Keratinocyte (primary cell): Measurements from ENCODE around the gene TNNT2.

Experiments
- CTCF ChIP-seq, 3 experiments: IDR thresholded peaks in 1 of 3; conservative IDR thresholded peaks in 1 of 3; optimal IDR thresholded peaks in 1 of 3; 2 replicates in 2 of 3; 3 replicates in 1 of 3; pipeline versions ENCODE3 to v1.5.1; 2011; ENCODE audit warnings: low read length in 3 of 3, mild to moderate bottlenecking in 3 of 3, moderate library complexity in 2 of 3, control low read depth in 1 of 3, inconsistent platforms in 1 of 3; ENCODE audit not compliant: insufficient read depth in 2 of 3; ENCODE audit errors: extremely low read depth in 1 of 3
- EZH2 ChIP-seq: IDR thresholded peaks from one replicate; pipeline ENCODE4 v1.6.1; 2012; ENCODE audit warnings: inconsistent platforms, mild to moderate bottlenecking, low read length, moderate library complexity

- TF ChIP-seq CTCF (optimal IDR thresholded peaks at IDR 0.05 in 1 of 3, IDR thresholded peaks at IDR 0.05 in 1 of 3, conservative IDR thresholded peaks at IDR 0.05 in 1 of 3; ENCODE audit: extremely low read depth in 1 of 3, insufficient read depth in 2 of 3, low read length in 3 of 3) (no peak), EZH2 (no peak)
Measured at GRCh38 chr1:201414051-201414738, 36.7 kb upstream of the TNNT2 start.
